ENCODE data around the gene MAPK1. TPM values are rescaled to one million over a fixed set of nuclear protein-coding genes. Genes with fewer than 3 reads are reported as not detected.

The MAPK1 gene
- total and polyA plus RNA-seq, 9 of the 15 experiments (the other 6 are each of a cell fraction or from before 2014, with no cell fraction given): 46.3 to 575 (median 283) TPM

DNA sequence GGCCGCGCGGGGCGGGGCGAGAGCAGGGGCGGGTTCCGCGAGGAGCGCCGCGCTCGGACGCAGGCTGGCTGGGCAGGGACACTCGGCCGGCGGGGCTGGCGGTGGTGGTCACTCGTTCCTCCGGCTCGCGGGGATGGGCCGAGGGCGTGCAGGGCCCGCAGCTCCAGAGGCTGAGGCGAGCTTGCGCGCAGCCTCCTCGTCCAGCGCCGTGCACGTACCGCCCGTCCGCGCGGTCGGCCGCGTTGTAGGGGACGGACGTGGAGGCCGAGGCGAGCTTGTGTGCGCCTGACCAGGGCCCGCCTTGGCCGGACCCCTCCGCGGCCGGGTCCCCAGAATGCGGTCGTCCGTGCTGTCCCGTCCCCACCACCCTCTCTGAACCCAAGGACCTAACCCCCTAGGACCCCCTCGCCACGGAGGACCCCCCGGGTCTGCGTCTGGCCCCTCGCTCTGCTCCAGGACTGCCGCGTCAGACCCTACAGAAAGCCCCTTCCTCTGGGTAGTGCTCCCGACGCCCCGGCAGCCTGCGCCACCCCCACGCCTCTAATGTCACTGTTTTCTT, 131.3 kb downstream of the MAPK1 start (continued):
- TF ChIP-seq, protein P1, sequence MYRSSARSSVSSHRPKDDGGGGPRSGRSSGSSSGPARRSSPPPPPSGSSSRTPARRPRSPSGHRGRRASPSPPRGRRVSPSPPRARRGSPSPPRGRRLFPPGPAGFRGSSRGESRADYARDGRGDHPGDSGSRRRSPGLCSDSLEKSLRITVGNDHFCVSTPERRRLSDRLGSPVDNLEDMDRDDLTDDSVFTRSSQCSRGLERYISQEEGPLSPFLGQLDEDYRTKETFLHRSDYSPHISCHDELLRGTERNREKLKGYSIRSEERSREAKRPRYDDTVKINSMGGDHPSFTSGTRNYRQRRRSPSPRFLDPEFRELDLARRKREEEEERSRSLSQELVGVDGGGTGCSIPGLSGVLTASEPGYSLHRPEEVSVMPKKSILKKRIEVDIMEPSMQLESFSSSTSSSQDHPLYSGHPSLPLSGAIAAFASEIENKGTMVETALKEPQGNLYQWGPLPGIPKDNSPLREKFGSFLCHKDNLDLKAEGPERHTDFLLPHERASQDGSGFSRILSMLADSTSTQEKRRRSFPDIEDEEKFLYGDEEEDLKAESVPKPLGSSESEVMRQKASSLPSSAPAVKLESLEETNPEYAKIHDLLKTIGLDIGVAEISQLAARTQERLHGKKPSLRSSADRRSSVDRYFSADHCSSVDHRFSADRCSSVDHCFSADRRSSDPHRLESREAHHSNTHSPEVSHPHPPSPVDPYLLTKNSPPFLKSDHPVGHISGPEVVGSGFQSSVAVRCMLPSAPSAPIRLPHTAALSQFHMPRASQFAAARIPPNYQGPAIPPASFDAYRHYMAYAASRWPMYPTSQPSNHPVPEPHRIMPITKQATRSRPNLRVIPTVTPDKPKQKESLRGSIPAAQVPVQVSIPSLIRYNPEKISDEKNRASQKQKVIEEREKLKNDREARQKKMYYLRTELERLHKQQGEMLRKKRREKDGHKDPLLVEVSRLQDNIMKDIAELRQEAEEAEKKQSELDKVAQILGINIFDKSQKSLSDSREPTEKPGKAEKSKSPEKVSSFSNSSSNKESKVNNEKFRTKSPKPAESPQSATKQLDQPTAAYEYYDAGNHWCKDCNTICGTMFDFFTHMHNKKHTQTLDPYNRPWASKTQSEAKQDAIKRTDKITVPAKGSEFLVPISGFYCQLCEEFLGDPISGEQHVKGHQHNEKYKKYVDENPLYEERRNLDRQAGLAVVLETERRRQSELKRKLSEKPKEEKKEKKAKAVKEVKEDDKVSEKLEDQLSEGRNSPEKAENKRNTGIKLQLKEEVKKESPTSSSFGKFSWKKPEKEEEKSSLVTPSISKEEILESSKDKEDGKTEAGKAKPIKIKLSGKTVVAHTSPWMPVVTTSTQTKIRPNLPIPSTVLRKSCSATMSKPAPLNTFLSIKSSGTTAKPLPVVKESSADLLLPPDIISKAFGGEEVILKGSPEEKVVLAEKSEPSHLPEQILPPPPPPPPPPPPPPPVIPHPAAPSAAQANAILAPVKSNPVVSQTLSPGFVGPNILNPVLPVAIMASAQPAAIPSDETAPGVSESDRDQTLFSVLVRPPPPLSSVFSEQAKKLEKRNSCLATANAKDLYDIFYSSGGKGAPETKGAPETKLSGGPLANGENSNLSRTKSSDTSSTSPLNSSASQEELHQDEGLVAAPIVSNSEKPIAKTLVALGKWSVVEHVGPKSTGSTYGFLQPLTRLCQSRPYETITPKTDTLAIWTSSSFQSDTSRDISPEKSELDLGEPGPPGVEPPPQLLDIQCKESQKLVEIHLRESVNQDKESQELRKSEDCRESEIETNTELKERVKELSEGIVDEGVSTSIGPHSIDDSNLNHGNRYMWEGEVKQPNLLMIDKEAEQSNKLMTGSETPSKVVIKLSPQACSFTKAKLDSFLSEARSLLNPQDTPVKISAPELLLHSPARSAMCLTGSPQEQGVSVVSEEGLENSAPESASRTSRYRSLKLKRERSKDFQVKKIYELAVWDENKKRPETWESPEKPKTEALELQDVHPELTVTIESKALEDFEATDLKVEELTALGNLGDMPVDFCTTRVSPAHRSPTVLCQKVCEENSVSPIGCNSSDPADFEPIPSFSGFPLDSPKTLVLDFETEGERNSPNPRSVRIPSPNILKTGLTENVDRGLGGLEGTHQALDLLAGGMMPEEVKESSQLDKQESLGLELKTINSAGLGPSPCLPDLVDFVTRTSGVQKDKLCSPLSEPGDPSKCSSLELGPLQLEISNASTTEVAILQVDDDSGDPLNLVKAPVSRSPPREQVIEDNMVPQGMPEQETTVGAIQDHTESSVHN (IDR thresholded peaks at IDR 0.05; ENCODE audit: borderline replicate concordance in 1 of 2, low read depth in 1 of 2): no peak
- TF ChIP-seq CC2D1A (IDR thresholded peaks at IDR 0.05) (no peak), ZNF253 (CRISPR knock-in tag; conservative IDR thresholded peaks at IDR 0.05) (no peak), TCF3 (CRISPR knock-in tag; IDR thresholded peaks at IDR 0.05) (no peak), RNF2 (IDR thresholded peaks at IDR 0.05) (no peak), KAT8 (IDR thresholded peaks at IDR 0.05; ENCODE audit: low read depth) (no peak), CHD4 (IDR thresholded peaks at IDR 0.05; ENCODE audit: insufficient read depth, insufficient replicate concordance, low read depth, low read length, poor library complexity, severe bottlenecking) (peak; percentile 69), TCF7L2 (IDR thresholded peaks at IDR 0.05; ENCODE audit: low read depth, low read length) (no peak), PYGO2 (tag; IDR thresholded peaks at IDR 0.05) (no peak)
- TF ChIP-seq, protein P2, sequence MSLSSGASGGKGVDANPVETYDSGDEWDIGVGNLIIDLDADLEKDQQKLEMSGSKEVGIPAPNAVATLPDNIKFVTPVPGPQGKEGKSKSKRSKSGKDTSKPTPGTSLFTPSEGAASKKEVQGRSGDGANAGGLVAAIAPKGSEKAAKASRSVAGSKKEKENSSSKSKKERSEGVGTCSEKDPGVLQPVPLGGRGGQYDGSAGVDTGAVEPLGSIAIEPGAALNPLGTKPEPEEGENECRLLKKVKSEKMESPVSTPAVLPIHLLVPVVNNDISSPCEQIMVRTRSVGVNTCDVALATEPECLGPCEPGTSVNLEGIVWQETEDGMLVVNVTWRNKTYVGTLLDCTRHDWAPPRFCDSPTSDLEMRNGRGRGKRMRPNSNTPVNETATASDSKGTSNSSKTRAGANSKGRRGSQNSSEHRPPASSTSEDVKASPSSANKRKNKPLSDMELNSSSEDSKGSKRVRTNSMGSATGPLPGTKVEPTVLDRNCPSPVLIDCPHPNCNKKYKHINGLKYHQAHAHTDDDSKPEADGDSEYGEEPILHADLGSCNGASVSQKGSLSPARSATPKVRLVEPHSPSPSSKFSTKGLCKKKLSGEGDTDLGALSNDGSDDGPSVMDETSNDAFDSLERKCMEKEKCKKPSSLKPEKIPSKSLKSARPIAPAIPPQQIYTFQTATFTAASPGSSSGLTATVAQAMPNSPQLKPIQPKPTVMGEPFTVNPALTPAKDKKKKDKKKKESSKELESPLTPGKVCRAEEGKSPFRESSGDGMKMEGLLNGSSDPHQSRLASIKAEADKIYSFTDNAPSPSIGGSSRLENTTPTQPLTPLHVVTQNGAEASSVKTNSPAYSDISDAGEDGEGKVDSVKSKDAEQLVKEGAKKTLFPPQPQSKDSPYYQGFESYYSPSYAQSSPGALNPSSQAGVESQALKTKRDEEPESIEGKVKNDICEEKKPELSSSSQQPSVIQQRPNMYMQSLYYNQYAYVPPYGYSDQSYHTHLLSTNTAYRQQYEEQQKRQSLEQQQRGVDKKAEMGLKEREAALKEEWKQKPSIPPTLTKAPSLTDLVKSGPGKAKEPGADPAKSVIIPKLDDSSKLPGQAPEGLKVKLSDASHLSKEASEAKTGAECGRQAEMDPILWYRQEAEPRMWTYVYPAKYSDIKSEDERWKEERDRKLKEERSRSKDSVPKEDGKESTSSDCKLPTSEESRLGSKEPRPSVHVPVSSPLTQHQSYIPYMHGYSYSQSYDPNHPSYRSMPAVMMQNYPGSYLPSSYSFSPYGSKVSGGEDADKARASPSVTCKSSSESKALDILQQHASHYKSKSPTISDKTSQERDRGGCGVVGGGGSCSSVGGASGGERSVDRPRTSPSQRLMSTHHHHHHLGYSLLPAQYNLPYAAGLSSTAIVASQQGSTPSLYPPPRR (CRISPR knock-in tag; IDR thresholded peaks at IDR 0.05; ENCODE audit: borderline replicate concordance): no peak
- TF ChIP-seq, protein P3, sequence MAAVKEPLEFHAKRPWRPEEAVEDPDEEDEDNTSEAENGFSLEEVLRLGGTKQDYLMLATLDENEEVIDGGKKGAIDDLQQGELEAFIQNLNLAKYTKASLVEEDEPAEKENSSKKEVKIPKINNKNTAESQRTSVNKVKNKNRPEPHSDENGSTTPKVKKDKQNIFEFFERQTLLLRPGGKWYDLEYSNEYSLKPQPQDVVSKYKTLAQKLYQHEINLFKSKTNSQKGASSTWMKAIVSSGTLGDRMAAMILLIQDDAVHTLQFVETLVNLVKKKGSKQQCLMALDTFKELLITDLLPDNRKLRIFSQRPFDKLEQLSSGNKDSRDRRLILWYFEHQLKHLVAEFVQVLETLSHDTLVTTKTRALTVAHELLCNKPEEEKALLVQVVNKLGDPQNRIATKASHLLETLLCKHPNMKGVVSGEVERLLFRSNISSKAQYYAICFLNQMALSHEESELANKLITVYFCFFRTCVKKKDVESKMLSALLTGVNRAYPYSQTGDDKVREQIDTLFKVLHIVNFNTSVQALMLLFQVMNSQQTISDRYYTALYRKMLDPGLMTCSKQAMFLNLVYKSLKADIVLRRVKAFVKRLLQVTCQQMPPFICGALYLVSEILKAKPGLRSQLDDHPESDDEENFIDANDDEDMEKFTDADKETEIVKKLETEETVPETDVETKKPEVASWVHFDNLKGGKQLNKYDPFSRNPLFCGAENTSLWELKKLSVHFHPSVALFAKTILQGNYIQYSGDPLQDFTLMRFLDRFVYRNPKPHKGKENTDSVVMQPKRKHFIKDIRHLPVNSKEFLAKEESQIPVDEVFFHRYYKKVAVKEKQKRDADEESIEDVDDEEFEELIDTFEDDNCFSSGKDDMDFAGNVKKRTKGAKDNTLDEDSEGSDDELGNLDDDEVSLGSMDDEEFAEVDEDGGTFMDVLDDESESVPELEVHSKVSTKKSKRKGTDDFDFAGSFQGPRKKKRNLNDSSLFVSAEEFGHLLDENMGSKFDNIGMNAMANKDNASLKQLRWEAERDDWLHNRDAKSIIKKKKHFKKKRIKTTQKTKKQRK (IDR thresholded peaks at IDR 0.05; ENCODE audit: borderline replicate concordance, low read depth, low read length): 0 out of 2 replicates have a peak, but pooled peaks have one; percentile 6
